Transverse colon (tissue), 4 donors: Measurements from ENCODE around the gene FMR1.

ENCODE experiments used
- EP300 ChIP-seq: sonication (generic); formaldehyde crosslinking; IDR thresholded peaks from one replicate; pipeline ENCODE4 v1.6.1; 2017; ENCODE audit warnings: antibody characterized with exemption, low read depth
- POLR2AphosphoS5 ChIP-seq, 3 donors: sonication (generic); formaldehyde crosslinking; IDR thresholded peaks; one replicate each; pipeline ENCODE4 v1.6.1; 2016; ENCODE audit warnings: antibody characterized with exemption in 3 of 3
- TF ChIP-seq, protein P1 (sequence below), 5 experiments: fragments of 200-600 bp in 3 of 5; fragments of 450-650 bp in 2 of 5; sonication (generic) in 3 of 5; IDR thresholded peaks; 1 replicate in 2 of 5; 2 replicates in 3 of 5; pipeline ENCODE4 v1.5.1; 2016 to 2017; ENCODE audit warnings: antibody characterized with exemption in 5 of 5, inconsistent platforms in 3 of 5, mild to moderate bottlenecking in 2 of 5, moderate library complexity in 1 of 5

DNA sequence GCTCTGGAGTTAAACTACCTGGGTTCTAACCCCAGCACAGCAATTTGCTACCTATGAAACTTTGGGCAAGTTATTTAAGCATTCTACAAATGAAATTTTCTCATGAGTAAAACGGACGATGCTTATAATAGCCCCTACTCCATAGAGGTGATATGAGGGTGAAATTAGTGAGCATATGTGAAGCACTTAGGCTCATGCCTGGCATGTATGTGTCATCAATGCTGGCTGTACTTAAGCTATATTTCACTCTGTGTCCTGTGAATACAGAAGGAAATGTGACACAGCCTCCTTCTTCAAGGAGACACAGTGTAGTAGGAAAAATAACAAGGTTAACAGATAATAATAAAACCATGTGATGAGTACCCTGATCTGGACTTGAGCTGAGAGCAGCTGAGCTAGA lies 49.0 kb downstream of the FMR1 start:
- TF ChIP-seq, protein P1, sequence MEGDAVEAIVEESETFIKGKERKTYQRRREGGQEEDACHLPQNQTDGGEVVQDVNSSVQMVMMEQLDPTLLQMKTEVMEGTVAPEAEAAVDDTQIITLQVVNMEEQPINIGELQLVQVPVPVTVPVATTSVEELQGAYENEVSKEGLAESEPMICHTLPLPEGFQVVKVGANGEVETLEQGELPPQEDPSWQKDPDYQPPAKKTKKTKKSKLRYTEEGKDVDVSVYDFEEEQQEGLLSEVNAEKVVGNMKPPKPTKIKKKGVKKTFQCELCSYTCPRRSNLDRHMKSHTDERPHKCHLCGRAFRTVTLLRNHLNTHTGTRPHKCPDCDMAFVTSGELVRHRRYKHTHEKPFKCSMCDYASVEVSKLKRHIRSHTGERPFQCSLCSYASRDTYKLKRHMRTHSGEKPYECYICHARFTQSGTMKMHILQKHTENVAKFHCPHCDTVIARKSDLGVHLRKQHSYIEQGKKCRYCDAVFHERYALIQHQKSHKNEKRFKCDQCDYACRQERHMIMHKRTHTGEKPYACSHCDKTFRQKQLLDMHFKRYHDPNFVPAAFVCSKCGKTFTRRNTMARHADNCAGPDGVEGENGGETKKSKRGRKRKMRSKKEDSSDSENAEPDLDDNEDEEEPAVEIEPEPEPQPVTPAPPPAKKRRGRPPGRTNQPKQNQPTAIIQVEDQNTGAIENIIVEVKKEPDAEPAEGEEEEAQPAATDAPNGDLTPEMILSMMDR (IDR thresholded peaks at IDR 0.05): no peak
- TF ChIP-seq EP300 (no peak), POLR2AphosphoS5 (IDR thresholded peaks at IDR 0.05) (no peak)
